Activated naive CD4-positive, alpha-beta T cell treated with anti-CD3 and anti-CD28 coated beads for 36 hours (primary cell): Measurements from ENCODE around the gene POU6F1. TPM values are rescaled to one million over a fixed set of nuclear protein-coding genes. Genes with fewer than 3 reads are reported as not detected.

Experiments used
- CTCF ChIA-PET: fragments of 350-600 bp; sonication (Branson Sonifier 250); formaldehyde crosslinking; loops from one replicate; lab custom pipeline; 2021; ENCODE audit warnings: antibody characterized with exemption; lab: Charles Lee
- DNase-seq: peaks from one replicate; pipeline ENCODE4 v3.0.0-alpha.2; 2020
- H3K27ac Mint-ChIP-seq: one replicate; pipeline ENCODE4 v1.8.0; 2021; ENCODE audit warnings: mild to moderate bottlenecking, mixed read lengths
- H3K27me3 Mint-ChIP-seq: one replicate; pipeline ENCODE4 v1.8.0; 2021; ENCODE audit warnings: low read depth, mixed read lengths
- H3K36me3 Mint-ChIP-seq: one replicate; pipeline ENCODE4 v1.8.0; 2021; ENCODE audit warnings: low read depth, mixed read lengths
- H3K4me1 Mint-ChIP-seq: one replicate; pipeline ENCODE4 v1.8.0; 2021; ENCODE audit warnings: low read depth, mixed read lengths
- H3K4me3 Mint-ChIP-seq: one replicate; pipeline ENCODE4 v1.8.0; 2021; ENCODE audit warnings: mild to moderate bottlenecking, moderate library complexity, mixed read lengths
- H3K9me3 Mint-ChIP-seq: one replicate; pipeline ENCODE4 v1.8.0; 2021; ENCODE audit warnings: mixed read lengths
- intact Hi-C: fragments of 100-400 bp; cut with micrococcal nuclease; formaldehyde crosslinking; loops from one replicate; pipeline ENCODE4 v1.15.1; 2023
- total RNA-seq, 2 experiments: library from RNA; stranded (reverse); gene quantifications; one replicate each; pipeline ENCODE4 v1.2.3, GENCODE V29; 2021

Gene POU6F1
- total RNA-seq, 2 experiments from 2014 or later, result 7.8 TPM

- H3K27ac Mint-ChIP-seq, result no peak overlapping the region
- H3K9me3 Mint-ChIP-seq, result no peaks in the 10 kb centered on the region
- H3K36me3 Mint-ChIP-seq, result no peaks in the 10 kb centered on the region
- intact Hi-C loops, result no loop called here
- H3K4me3 Mint-ChIP-seq, result no peak overlapping the region
- CTCF ChIA-PET, result interaction anchor here (0.6 to 1.8 kb wide), 2 partner anchors 126 to 145 kb away, joined by 3 to 5 read pairs; no protein-coding TSS in a partner anchor
- no peaks in the 10 kb centered on the region for H3K4me1 Mint-ChIP-seq
- H3K27me3 Mint-ChIP-seq, result no peaks in the 10 kb centered on the region
- no peak for DNase-seq
Observed at GRCh38 chr12:51195841-51196240, 22.0 kb downstream of the POU6F1 start.

GRCh38 chr12:51192284-51192671, 25.6 kb downstream of the POU6F1 start:
- CTCF ChIA-PET, result interaction anchor here (0.5 kb wide), 1 partner anchor 78 kb away, joined by 3 read pairs; the partner anchor contains the start of gene SMAGP
- DNase-seq, result no peak
- intact Hi-C loops, result no loop called here
- no peaks in the 10 kb centered on the region for H3K27me3 Mint-ChIP-seq
- H3K9me3 Mint-ChIP-seq, result no peaks in the 10 kb centered on the region
- H3K4me3 Mint-ChIP-seq, result no peak overlapping the region
- no peaks in the 10 kb centered on the region for H3K4me1 Mint-ChIP-seq
- H3K27ac Mint-ChIP-seq, result no peak overlapping the region
- H3K36me3 Mint-ChIP-seq, result no peaks in the 10 kb centered on the region

GRCh38 chr12:51191516-51192283, 26.2 kb downstream of the POU6F1 start:
- Mint-ChIP-seq H3K27ac (no peak overlapping the region), H3K4me1 (no peaks in the 10 kb centered on the region)

GRCh38 chr12:51190820-51191219, 27.0 kb downstream of the POU6F1 start:
- H3K27ac Mint-ChIP-seq, result no peak overlapping the region
- no peaks in the 10 kb centered on the region for H3K4me1 Mint-ChIP-seq
- DNase-seq, result no peak
- no peaks in the 10 kb centered on the region for H3K9me3 Mint-ChIP-seq
- no peaks in the 10 kb centered on the region for H3K36me3 Mint-ChIP-seq
- CTCF ChIA-PET, result interaction anchor here (1.2 kb wide), 1 partner anchor 19 kb away, joined by 3 read pairs; no protein-coding TSS in a partner anchor
- no peak overlapping the region for H3K4me3 Mint-ChIP-seq
- H3K27me3 Mint-ChIP-seq, result no peaks in the 10 kb centered on the region
- intact Hi-C loops, result no loop called here

More at GRCh38 chr12:51191516-51192283, 26.2 kb downstream of the POU6F1 start:
- Mint-ChIP-seq H3K9me3 (no peaks in the 10 kb centered on the region), H3K4me3 (no peak overlapping the region), H3K27me3 (no peaks in the 10 kb centered on the region), H3K36me3 (no peaks in the 10 kb centered on the region)
- intact Hi-C loops, result no loop called here
- CTCF ChIA-PET, result interaction anchor here (0.5 to 1.2 kb wide), 2 partner anchors 20 to 79 kb away, joined by 3 read pairs; partner anchors contain the start of gene SMAGP
- no peak for DNase-seq

- Mint-ChIP-seq H3K27me3 (no peaks in the 10 kb centered on the region), H3K4me1 (no peaks in the 10 kb centered on the region), H3K4me3 (no peak overlapping the region), H3K36me3 (no peaks in the 10 kb centered on the region), H3K27ac (no peak overlapping the region), H3K9me3 (no peaks in the 10 kb centered on the region)
- CTCF ChIA-PET, result no interaction called here
- intact Hi-C loops, result no loop called here
- no peak for DNase-seq
Observed at GRCh38 chr12:51189790-51190355, 28.0 kb downstream of the POU6F1 start.

- no peaks in the 10 kb centered on the region for H3K27me3 Mint-ChIP-seq
- no peak overlapping the region for H3K27ac Mint-ChIP-seq
- H3K4me1 Mint-ChIP-seq, result no peaks in the 10 kb centered on the region
- no peak overlapping the region for H3K4me3 Mint-ChIP-seq
- intact Hi-C loops, result no loop called here
- H3K36me3 Mint-ChIP-seq, result no peaks in the 10 kb centered on the region
- DNase-seq, result no peak
- CTCF ChIA-PET, result no interaction called here
- no peaks in the 10 kb centered on the region for H3K9me3 Mint-ChIP-seq
Observed at GRCh38 chr12:51188359-51189051, 29.4 kb downstream of the POU6F1 start.

- H3K36me3 Mint-ChIP-seq, result no peaks in the 10 kb centered on the region
- no peak for DNase-seq
- intact Hi-C loops, result no loop called here
- no peaks in the 10 kb centered on the region for H3K9me3 Mint-ChIP-seq
- H3K4me1 Mint-ChIP-seq, result no peaks in the 10 kb centered on the region
- no peak overlapping the region for H3K27ac Mint-ChIP-seq
- CTCF ChIA-PET, result interaction anchor here (1.6 kb wide), 1 partner anchor 154 kb away, joined by 7 read pairs; no protein-coding TSS in a partner anchor
- no peaks in the 10 kb centered on the region for H3K27me3 Mint-ChIP-seq
- no peak overlapping the region for H3K4me3 Mint-ChIP-seq
Observed at GRCh38 chr12:51187370-51187987, 30.4 kb downstream of the POU6F1 start.

- DNase-seq, result no peak
- no peak overlapping the region for H3K4me3 Mint-ChIP-seq
- no peaks in the 10 kb centered on the region for H3K36me3 Mint-ChIP-seq
- no peak overlapping the region for H3K27ac Mint-ChIP-seq
- H3K9me3 Mint-ChIP-seq, result no peaks in the 10 kb centered on the region
- no peaks in the 10 kb centered on the region for H3K4me1 Mint-ChIP-seq
- H3K27me3 Mint-ChIP-seq, result no peaks in the 10 kb centered on the region
- CTCF ChIA-PET, result interaction anchor here (1.6 kb wide), 1 partner anchor 155 kb away, joined by 7 read pairs; no protein-coding TSS in a partner anchor
- intact Hi-C loops, result no loop called here
Observed at GRCh38 chr12:51186465-51187085, 31.3 kb downstream of the POU6F1 start.

- H3K27me3 Mint-ChIP-seq, result no peaks in the 10 kb centered on the region
- intact Hi-C loops, result no loop called here
- CTCF ChIA-PET, result interaction anchor here (0.6 kb wide), 1 partner anchor 66 kb away, joined by 6 read pairs; no protein-coding TSS in a partner anchor
- no peaks in the 10 kb centered on the region for H3K4me1 Mint-ChIP-seq
- DNase-seq, result no peak
- H3K36me3 Mint-ChIP-seq, result no peaks in the 10 kb centered on the region
- no peak overlapping the region for H3K27ac Mint-ChIP-seq
- no peak overlapping the region for H3K4me3 Mint-ChIP-seq
- no peaks in the 10 kb centered on the region for H3K9me3 Mint-ChIP-seq
Observed at GRCh38 chr12:51185171-51185717, 32.6 kb downstream of the POU6F1 start.

- Mint-ChIP-seq H3K9me3 (no peaks in the 10 kb centered on the region), H3K27ac (no peak overlapping the region), H3K4me3 (no peak overlapping the region), H3K27me3 (no peaks in the 10 kb centered on the region), H3K36me3 (no peaks in the 10 kb centered on the region), H3K4me1 (no peaks in the 10 kb centered on the region)
- CTCF ChIA-PET, result no interaction called here
- DNase-seq, result no peak
- intact Hi-C loops, result no loop called here
Observed at GRCh38 chr12:51183816-51184215, 34.0 kb downstream of the POU6F1 start.

GRCh38 chr12:51183349-51183748, 34.5 kb downstream of the POU6F1 start:
- intact Hi-C loops, result no loop called here
- Mint-ChIP-seq H3K9me3 (no peaks in the 10 kb centered on the region), H3K36me3 (no peaks in the 10 kb centered on the region), H3K4me3 (no peak overlapping the region), H3K27me3 (no peaks in the 10 kb centered on the region), H3K27ac (no peak overlapping the region), H3K4me1 (no peaks in the 10 kb centered on the region)
- CTCF ChIA-PET, result no interaction called here
- DNase-seq, result no peak
